Inflammatory macrophage (primary cell): ENCODE data around the gene SBK2.
"Not testable (repeated sequence)": the region's sequence is repeated elsewhere in the genome, so short reads cannot be mapped to it uniquely, and the experiment has no call there.

Source experiments
- DNase-seq, 2 donors: peaks; one replicate each; pipeline ENCODE4 v3.0.0-alpha.2; 2020 to 2022

The SBK2 gene

GRCh38 chr19:55500368-55500952, 36.5 kb downstream of the SBK2 start:
- DNase-seq, result no peak

- no peak for DNase-seq
Measured at GRCh38 chr19:55498246-55498840, 38.6 kb downstream of the SBK2 start.

GRCh38 chr19:55497763-55498162, 39.2 kb downstream of the SBK2 start:
- DNase-seq, result no peak

GRCh38 chr19:55496820-55497219, 40.1 kb downstream of the SBK2 start:
- DNase-seq, result not testable (repeated sequence)

GRCh38 chr19:55495646-55496349, 41.1 kb downstream of the SBK2 start:
- no peak for DNase-seq

GRCh38 chr19:55494172-55494761, 42.7 kb downstream of the SBK2 start:
- DNase-seq, result peak in 1 of 2 donors; percentile 29

GRCh38 chr19:55493645-55494171, 43.2 kb downstream of the SBK2 start:
- no peak for DNase-seq

GRCh38 chr19:55493052-55493644, 43.8 kb downstream of the SBK2 start:
- no peak for DNase-seq

GRCh38 chr19:55492362-55492944, 44.5 kb downstream of the SBK2 start:
- no peak for DNase-seq

- DNase-seq, result no peak
Measured at GRCh38 chr19:55491546-55492360, 45.2 kb downstream of the SBK2 start.

- no peak for DNase-seq
Measured at GRCh38 chr19:55490478-55491432, 46.2 kb downstream of the SBK2 start.

GRCh38 chr19:55489711-55490477, 47.0 kb downstream of the SBK2 start:
- DNase-seq, result no peak

- no peak for DNase-seq
Measured at GRCh38 chr19:55488986-55489710, 47.8 kb downstream of the SBK2 start.

GRCh38 chr19:55487924-55488687, 48.8 kb downstream of the SBK2 start, which contains the start of gene SSC5D:
Gene SSC5D (plus strand): TSS chr19:55488436. CDS start chr19:55488590, 154 bp downstream.
- no peak for DNase-seq

GRCh38 chr19:55486971-55487923, 49.7 kb downstream of the SBK2 start:
- DNase-seq, result no peak

- DNase-seq, result no peak
Measured at GRCh38 chr19:55486043-55486970, 50.6 kb downstream of the SBK2 start.
